Esophagus squamous epithelium (tissue), 4 donors: Measurements from ENCODE around the gene EPB41L5.

Experiments used
- CTCF ChIP-seq, 6 experiments: fragments of 450-650 bp in 4 of 6; fragments of 200-600 bp in 2 of 6; sonication (generic) in 2 of 6; IDR thresholded peaks; one replicate each; pipeline ENCODE4 v1.5.1; 2016 to 2019; ENCODE audit warnings: antibody characterized with exemption in 6 of 6, mild to moderate bottlenecking in 4 of 6, moderate library complexity in 4 of 6
- POLR2A ChIP-seq, 4 donors: fragments of 450-650 bp; IDR thresholded peaks; one replicate each; pipeline ENCODE4 v1.6.1; 2017; ENCODE audit warnings: antibody characterized with exemption in 4 of 4, mild to moderate bottlenecking in 4 of 4, moderate library complexity in 3 of 4

DNA sequence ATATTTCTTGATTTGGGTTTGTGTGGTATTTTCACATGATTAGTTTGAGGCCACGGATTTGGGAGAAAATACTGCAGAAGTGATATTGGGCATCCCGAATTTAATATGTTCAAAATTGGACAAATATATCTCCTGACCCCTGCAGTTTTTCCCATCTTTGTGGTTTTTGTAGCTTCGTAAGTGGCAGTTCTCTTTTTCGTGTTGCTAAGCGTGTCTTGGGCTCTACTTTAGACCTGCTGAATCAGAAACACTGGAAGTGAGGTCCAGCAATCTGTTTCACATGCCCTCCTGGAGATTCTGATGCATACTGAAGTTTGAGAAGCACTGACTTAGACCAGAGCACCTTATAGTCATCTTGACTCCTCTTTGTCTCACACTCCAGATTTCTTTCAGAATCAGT, 98.3 kb downstream of the EPB41L5 start:
- TF ChIP-seq CTCF (IDR thresholded peaks at IDR 0.05) (no peak), POLR2A (IDR thresholded peaks at IDR 0.05) (no peak)
